AG08395 (cell line): ENCODE results near the gene IL17RA.
A peak's percentile ranks its signal among the peaks of the same experiment; 100 is the strongest.

Source experiments
- DNase-seq: peaks from one replicate; pipeline ENCODE4 v3.0.0; 2012; ENCODE audit warnings: mixed read lengths, low spot score

Gene IL17RA, protein sequence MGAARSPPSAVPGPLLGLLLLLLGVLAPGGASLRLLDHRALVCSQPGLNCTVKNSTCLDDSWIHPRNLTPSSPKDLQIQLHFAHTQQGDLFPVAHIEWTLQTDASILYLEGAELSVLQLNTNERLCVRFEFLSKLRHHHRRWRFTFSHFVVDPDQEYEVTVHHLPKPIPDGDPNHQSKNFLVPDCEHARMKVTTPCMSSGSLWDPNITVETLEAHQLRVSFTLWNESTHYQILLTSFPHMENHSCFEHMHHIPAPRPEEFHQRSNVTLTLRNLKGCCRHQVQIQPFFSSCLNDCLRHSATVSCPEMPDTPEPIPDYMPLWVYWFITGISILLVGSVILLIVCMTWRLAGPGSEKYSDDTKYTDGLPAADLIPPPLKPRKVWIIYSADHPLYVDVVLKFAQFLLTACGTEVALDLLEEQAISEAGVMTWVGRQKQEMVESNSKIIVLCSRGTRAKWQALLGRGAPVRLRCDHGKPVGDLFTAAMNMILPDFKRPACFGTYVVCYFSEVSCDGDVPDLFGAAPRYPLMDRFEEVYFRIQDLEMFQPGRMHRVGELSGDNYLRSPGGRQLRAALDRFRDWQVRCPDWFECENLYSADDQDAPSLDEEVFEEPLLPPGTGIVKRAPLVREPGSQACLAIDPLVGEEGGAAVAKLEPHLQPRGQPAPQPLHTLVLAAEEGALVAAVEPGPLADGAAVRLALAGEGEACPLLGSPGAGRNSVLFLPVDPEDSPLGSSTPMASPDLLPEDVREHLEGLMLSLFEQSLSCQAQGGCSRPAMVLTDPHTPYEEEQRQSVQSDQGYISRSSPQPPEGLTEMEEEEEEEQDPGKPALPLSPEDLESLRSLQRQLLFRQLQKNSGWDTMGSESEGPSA

DNA sequence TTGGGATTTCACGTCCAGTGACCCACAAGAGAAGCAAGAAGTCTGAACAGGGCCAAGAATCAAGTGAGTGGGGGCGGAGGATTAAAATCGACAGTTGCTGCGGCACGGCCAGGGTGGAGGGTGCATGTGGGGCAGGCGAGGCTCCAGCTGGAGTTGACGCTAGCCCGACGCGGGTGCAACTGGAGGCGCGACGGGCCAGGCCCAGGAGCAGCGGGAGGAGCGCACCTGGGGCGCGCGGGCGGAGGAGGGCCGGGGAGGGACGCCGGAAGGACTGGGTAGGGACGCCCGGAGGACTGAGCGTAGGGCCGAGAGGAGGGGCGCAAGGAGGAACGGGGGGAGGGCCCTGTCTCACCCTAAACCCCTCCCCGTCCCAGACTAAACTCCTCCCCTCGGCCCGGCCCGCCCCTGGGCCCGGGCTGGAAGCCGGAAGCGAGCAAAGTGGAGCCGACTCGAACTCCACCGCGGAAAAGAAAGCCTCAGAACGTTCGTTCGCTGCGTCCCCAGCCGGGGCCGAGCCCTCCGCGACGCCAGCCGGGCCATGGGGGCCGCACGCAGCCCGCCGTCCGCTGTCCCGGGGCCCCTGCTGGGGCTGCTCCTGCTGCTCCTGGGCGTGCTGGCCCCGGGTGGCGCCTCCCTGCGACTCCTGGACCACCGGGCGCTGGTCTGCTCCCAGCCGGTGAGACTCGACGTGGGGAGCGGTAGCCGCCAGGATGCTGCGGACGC, at the start of gene IL17RA:
IL17RA (plus strand) TSS at position 447 of the 723 bp plus-strand sequence; CDS start at position 539, 92 bp downstream.
- DNase-seq = peak; percentile 95

DNA sequence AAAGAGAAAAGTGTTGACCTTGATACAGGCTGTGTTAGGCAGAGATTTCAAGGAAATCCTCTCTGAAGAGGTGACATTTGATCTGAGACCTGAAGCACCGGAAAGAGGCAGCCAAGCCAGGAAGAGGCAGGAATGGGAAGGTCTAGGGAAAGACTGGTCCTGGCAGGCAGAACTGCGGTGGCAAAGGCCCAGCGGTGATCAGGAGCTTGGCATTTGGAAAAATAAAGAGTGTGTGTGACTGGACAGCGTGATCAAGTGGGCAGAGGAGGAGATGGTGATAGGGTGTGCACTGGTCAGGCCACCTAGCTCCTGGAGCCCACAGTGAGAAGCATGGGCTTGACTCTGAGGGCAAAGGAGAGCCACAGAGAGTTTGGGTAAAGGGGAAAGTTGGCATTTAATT, 49.6 kb upstream of the IL17RA start:
- DNase-seq = no peak

DNA sequence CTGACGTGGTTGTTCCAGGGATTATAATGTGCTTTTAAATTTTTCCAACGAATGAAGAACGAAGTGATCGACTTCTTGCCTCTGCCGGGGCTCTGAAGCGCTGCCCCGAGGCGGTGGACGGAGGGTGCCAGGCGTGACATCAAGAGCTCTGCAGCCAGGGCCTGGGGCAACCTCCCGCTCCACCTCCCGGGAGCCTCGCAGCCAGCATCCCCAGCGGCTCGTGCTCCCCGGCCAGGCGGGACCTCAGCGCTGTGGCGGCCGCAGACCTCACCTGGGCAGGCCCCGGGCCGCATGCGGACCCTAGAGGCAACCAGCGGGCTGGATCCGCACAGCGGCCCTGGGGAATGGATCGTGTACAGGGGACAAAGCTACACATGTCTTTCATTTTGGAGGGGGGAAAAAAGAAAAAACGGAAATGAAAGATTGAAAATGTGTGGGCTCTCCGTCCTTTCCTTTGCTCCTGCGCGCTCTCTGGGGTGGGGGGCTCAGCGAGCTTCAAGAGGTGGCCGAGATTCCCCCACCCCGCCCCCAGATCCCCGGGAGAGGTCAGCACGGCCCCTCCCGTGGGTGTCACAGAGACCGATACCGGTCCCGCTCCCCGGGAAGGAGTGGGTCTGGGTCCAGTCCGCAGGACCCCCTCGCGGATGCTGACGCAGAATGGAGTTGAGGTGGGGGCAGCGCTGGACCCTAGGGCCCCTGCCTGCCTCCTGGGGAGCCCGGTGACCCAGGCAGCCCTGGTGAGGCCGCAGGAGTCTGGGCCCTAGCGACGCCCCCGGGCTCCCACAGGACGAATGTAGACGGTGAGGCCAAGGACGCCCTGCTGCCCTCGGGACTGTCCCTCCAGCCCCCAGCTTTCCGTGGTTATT, 48.6 kb upstream of the IL17RA start:
- DNase-seq = peak; percentile 14

DNA sequence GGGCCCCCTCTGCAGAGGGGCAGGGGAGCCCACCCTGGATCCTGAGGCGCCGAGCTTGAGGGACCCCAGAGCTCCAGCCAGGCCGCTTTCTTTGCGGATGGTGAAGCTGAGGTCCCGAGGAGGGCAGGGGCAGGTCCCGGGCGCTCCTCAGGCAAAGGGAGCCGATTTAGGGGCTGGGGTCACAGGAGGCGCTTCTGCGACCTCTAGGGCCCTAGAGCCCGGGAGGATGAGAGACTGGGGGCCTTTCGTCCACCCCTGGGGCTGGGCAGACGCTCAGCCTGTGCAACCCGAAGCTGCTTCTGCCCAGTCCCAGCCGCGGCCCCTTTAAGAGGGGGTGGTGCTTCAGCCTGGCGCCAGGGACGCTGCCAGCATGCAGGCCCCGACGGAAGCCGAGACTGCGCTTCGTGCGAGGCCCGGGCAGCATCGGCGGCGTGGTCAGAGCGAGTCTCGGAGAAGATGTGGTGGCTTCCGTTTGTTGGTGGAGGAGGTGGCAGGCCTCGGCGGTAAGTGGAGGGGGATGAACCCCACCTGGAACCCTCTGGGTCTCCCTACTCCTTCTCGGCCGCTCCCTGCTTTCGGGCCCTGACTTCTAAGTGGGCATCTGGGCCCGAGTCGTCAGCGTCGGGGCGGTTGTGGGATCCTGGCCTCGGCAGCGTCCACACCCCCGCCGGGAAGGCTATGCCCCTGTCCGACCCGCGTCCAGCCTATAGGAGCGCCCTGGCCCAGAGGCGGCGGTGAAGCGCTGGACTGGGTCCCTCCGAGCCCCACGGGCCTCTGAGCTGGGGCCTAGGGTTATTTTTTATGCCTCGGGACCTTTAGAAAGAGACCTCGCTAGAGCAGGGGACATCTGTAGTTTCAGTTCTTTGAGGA, 47.7 kb upstream of the IL17RA start:
- peak; percentile 32 for DNase-seq

DNA sequence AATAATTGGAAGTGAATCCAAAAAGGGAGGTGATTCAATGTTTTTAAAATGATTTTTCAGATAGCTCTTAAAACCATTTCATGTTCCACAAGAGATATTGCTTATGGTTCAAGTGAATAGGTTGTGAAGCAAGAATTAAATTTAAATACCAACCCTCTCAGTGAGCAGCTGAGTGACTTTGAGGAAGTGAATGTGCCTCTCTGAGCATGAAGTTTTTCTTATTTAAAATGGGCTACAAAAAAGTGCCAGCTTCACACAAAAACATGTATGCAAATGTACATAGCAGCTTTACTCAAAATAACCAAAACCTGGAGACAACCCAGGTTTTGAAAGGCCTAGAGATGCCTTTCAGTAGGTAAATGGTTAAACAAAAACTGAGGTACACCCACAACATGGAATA, 41.3 kb upstream of the IL17RA start:
- no peak for DNase-seq

DNA sequence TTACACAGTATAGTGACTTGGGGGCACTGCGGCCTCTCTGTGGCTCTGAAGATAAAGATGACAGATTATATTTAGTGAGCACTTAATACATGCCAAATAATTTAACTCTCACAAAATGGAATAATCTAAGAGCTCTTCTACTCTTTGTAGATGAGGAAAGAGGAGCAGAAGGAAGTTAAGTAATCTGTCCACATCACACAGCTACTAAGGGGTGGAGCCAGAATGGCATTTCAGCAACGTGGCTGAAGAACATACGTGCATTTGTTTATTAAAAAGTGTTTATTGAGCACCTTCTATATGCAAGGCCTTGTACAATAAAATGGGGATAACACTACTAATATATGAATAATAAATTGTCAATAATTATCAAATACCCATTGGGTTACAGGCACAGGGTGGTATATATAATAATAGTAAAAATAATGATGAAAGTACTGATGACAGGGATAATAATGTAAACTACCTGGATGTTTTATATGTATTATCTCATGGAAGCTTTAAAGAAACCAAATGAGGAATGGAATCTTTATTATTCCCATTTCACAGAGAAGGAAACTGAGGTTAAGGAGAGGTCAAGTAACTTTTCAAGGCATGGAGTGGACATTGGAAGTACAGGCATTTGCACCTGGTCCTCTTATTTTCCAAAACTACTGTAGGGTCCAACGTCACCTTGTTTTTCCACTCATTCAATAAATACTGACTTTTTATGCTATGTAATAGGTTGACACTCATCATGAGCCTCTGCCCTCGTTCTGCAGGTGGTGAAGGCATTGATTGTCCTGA, 38.0 kb upstream of the IL17RA start:
- DNase-seq = no peak

DNA sequence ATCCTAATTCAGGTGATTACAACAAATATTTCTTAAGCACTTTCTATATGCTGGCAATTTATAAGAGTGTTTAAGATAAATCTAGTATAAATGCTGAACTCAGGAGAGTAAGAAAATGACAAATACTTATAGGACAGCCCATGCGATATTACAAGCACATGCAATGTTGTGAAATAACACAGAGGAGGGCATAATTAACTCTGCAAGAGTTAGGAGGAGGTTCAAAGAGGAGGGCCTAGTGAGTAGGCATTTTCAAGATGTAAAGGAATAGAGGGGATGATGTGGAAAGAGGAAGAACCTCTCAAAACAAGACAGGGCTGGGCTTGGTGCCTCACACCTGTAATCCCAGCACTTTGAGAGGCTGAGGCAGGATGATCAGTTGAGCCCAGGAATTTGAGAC, 37.1 kb upstream of the IL17RA start:
- no peak for DNase-seq

DNA sequence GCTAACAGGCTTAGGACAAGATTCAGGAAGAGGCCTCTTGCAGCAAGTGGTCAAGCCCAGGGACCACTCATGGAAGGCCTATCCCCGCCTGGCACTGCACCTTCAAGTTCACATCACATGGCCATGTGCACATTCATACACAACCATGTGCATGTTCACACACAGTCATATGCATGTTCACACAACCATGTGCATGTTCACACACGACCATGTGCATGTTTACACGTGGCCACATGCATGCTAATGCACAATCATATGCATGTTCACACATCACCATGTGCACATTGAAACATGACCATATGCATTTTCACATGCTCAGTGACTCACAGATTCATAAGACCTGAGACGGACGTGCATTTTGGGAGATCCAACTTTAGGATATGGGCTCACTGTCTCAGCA, 28.7 kb upstream of the IL17RA start:
- no peak for DNase-seq

DNA sequence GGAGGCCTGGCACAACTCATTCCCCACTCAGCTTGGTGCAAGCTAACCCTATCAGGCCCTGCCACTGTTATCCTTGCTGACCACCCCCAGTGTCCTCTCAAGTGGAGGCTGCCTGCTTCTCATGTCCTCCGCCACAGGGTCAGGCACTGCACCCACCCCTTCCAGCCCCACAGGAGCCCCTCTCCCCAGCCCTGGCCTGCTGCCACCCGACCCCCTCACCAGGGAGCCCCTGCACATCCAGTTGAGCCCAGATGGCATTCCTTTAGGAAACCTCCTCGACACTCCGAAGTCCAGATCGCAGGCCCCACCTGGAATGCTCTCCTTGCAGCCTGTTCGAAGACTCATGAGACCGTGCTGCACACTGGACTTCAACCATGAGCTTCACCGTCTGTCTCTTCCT, 28.0 kb upstream of the IL17RA start:
- no peak for DNase-seq

DNA sequence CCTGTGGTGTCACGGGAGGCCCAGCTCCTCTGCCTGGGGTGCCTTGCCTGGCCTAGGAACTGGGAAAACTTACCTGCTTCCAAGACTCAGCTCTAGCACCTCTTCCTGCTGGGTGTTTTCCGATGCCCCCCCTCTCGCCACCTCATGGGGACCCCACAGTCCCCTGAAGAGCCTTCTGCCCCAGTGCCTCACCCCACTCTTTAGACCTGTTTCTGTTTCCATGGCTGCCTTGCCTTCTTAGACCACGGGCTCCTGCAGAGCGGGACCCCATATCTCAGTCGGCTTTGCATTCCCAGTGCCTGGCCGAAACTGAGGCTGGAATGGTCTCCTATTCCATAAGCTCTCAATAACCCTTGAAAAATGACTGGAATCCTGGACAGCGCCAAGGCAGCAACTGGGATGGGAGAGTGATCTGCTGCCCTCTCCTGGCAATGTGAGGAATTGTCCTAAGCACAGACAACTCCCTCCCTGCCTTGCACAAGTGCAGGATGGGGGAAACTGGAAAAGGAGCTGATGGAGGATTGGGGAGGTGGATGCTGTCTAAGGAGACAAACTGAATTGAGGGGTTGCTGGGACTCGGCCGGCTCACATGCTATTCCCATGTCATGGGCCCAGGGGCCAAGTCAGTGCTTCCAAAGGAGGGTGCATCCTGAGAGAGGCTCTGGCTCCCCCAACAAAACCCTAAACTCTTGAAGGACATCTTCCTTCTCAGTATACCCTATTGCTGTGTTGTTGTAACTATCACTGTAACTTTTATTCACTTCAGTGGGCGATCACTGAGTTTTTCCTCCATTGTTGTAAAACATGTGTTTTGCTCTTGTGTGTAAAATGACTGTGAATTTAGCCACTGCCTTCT, 26.6 kb upstream of the IL17RA start:
- peak; percentile 90 for DNase-seq

DNA sequence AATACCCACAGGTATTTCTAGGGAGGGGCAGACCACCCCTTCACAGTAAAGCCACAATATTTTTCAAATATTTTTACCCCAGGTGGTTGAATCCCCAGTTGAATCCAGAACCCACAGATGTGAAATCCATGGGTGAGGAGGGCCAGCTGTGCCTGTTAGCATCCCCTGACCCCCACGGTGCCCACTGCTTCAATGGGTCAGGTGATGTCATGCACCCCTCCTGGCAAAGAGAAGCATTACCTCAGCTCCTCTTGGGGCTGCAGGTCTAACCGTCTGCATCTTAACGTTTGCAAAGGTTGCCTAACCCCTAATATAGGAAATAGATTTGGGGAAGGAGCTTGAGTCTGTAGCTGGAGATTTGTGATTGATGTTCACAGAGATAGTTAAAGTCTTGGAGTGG, 24.7 kb upstream of the IL17RA start:
- DNase-seq = no peak

DNA sequence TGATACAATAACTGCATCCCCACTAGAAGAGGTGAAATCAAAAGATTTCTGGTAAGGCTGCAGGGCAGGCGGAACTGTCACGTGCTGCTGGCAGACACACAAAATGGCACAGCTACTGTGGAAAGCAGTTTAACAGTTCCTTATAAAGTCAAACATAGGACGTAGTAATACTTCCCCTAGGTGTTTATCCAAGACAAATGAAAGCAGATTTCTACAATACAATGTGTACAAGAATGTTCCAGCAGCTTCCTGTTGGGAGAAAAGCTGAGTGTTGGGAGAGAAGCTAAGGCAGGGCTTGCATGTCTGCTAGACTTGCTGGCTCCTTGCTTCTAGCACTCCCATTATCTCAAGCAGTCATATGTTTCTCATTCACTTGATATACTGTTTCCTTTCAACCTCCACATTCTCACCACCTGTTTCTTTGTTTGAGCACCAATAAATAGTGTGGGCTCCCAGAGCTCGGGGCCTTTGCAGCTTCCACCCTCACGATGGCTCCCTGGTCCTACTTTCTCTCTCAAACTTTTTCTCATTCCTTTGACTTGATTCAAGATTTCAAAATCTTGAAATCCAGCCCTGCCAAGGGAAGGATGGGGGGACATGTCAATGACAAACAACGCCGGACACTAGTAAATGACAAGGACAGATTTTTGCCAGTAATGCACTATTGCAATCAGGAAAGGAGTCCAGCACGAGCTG, 21.2 kb upstream of the IL17RA start:
- DNase-seq = no peak

DNA sequence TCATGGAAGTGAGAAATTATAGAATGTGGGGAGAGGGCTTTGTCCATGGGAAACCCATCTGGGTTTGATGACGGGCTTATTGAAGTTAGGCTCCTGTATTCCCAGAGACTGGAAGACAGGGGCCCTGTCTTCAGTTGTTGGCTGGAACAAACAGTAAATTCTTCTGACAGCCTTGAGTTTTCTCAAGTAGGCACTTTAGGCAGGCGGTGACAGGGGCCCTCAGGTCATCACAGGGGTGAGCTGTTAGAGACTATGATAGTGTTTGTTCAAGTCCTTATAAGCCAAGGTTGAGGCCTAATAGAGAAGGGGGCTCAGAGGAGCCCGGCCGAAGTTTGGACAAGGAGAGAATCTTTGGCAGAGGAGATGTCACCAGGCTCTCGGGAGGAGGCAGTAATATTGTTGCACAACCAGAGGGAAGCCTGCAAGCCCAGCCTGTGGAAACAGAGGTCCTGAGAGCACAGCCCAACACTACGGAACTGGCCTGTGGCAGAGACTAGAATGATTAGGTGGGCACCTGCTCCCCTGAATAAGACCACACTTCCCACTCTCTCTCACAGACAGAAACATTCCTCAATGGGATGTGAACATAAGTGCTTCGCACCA, 20.2 kb upstream of the IL17RA start:
- no peak for DNase-seq

DNA sequence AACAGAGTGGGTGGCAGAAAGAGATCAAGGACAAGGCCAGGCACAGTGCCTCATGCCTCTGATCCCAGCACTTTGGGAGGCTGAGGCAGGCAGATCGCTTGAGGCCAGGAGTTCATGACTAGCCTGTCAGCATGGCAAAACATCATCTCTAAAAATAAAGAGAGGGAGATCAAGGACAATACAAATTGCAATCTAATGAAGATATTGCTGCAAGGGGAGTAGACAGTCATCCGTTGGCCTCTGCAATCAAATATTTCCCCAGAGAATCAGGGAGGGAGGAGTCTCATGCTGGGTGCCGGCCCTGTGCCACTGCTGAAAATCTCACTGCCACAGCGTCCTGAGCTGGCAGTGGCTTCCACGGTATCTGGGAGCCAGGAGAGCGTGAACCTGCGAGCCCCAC, 19.4 kb upstream of the IL17RA start:
- DNase-seq = no peak

DNA sequence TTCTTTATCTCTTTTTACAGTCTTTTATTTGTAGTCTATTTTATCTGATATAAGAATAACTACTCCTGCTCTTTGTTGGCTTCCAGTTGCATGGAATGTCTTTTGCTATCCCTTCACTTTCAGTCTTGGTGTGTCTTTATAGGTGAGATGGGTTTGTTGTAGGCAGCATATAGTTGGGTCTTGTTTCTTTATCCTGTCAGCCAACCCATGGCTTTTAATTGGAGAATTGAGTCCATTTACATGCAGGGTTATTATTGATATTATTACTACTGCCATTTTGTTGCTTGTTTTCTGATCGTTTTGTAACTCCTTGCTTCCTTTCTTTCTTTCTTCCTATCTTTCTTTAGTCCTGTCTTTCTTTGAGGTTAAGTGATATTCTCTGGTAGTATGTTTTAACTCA, 11.9 kb upstream of the IL17RA start:
- no peak for DNase-seq

DNA sequence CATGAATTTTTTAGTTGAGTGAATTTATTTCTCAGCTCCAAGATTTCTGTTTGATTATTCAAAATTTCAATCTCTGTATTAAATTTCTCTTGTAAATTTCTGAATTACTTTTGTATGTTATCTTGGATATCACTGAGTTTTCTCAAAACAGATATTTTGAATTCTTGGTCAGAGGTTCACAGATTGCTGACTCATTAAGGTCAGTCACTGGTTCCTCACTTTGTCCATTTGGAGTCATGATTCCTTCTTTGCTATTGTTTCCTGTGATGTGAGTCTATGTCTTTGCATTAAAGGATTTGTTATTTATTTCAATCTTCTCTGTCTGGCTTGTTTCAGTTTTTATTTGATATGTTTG, 10.2 kb upstream of the IL17RA start:
- DNase-seq = no peak

DNA sequence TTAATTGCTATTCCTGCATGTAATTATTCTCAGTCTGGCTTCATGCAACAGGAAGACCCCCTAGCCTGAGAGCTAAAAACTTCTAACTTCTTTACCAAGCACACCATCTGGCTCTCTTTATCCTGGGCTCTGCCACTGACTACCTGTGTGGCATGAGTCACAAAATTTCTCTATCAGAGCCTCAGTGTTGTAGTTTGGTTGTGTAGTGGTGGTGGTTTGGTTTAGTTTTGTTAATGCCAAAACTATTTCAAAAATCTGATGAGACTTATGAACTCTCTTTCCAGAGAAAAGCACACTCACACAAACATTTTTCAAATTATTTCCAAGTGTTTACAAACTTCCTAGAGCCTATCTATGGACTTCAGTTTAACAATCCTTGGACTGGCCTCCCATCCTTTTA, 7.5 kb upstream of the IL17RA start:
- DNase-seq = peak; percentile 75

DNA sequence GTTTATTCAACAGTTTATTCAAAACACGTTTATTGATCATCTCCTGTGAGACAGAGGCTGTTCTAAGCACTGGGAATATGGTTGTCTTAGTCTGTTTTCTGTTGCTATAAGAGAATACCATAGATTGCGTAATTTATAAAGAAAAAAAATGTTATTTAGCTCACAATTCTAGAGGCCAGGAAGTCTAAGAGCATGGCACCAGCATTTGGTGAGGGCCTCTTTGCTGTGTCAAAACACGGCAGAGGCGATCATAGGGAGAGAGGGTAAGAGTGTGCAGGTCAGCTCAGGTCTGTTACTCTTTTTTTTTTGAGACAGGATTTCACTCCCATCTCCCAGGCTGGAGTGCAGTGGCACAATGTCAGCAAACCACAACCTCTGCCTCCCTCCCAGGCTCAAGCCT, 5.2 kb upstream of the IL17RA start:
- no peak for DNase-seq
